Endothelial cell of umbilical vein (primary cell): ENCODE data around the gene CMTM2. TPM values are rescaled to one million over a fixed set of nuclear protein-coding genes. Genes with fewer than 3 reads are reported as not detected.

Source experiments
- BruUV-seq: library from RNA; stranded (reverse); fragments of 400-500 nt; replicated peaks from 2 replicates; lab custom pipeline; 2021; lab: Mats Ljungman, UMichigan
- CTCF ChIA-PET: fragments of 300-600, 350-600 bp; sonication (Branson Sonifier 250); formaldehyde crosslinking; loops from one replicate; lab custom pipeline; 2021; ENCODE audit warnings: antibody characterized with exemption, inconsistent platforms; lab: Charles Lee
- POLR2A ChIA-PET: fragments of 300-600, 350-600 bp; sonication (Branson Sonifier 250); formaldehyde crosslinking; loops from one replicate; lab custom pipeline; 2021; ENCODE audit warnings: antibody characterized with exemption, inconsistent platforms; lab: Charles Lee
- DNase-seq: peaks from one replicate; pipeline ENCODE4 v3.0.0-alpha.2; 2011; ENCODE audit warnings: low read depth, low spot score
- FAIRE-seq: peaks from 2 replicates; lab custom pipeline; 2011; peaks lifted over from hg19 to GRCh38; lab: Jason Lieb, UNC
- H2AFZ ChIP-seq: 2 replicates; pipeline ENCODE4 v1.6.0; 2012; ENCODE audit warnings: low read depth, low read length, control low read depth, inconsistent platforms
- H3K27ac ChIP-seq: 2 replicates; pipeline ENCODE4 v1.5.1; 2011; ENCODE audit warnings: low read depth, mild to moderate bottlenecking, control low read depth, low read length, moderate library complexity; ENCODE audit not compliant: insufficient read depth
- H3K27me3 ChIP-seq, 2 experiments: 2 replicates each; pipeline versions ENCODE4 v1.6.0 to v1.6.1; 2011; ENCODE audit warnings: low read length in 2 of 2, mixed read lengths in 1 of 2; ENCODE audit not compliant: control insufficient read depth in 2 of 2, insufficient read depth in 2 of 2
- H3K36me3 ChIP-seq, 2 experiments: 2 replicates in 1 of 2; 3 replicates in 1 of 2; pipeline ENCODE4 v1.5.1; 2011; ENCODE audit warnings: low read length in 2 of 2, mild to moderate bottlenecking in 1 of 2, moderate library complexity in 1 of 2; ENCODE audit not compliant: control insufficient read depth in 2 of 2, insufficient read depth in 2 of 2; ENCODE audit errors: extremely low read depth in 1 of 2
- H3K4me1 ChIP-seq: 3 replicates; pipeline ENCODE4 v1.5.1; 2011; ENCODE audit warnings: mild to moderate bottlenecking, low read length; ENCODE audit not compliant: control insufficient read depth, insufficient read depth; ENCODE audit errors: extremely low read depth
- H3K4me2 ChIP-seq: 2 replicates; pipeline ENCODE4 v1.6.1; 2011; ENCODE audit warnings: low read length, control low read depth, mixed read lengths; ENCODE audit not compliant: insufficient read depth
- H3K4me3 ChIP-seq, 3 experiments: fragments of 200-600 bp in 1 of 3; sonication (generic), shearing (Covaris generic) in 1 of 3; replicated peaks in 1 of 3; 2 replicates each; pipeline ENCODE4 v1.5.1; 2011 to 2016; ENCODE audit warnings: control low read depth in 3 of 3, low read length in 3 of 3, mild to moderate bottlenecking in 2 of 3, inconsistent platforms in 1 of 3, low read depth in 1 of 3, moderate library complexity in 1 of 3; ENCODE audit not compliant: insufficient read depth in 1 of 3
- H3K79me2 ChIP-seq: 2 replicates; pipeline ENCODE4 v1.6.0; 2012; ENCODE audit warnings: low read length, inconsistent platforms; ENCODE audit not compliant: control insufficient read depth, insufficient read depth
- H3K9ac ChIP-seq: replicated peaks from 2 replicates; pipeline ENCODE3; 2011; ENCODE audit warnings: low read length, control low read depth; ENCODE audit not compliant: insufficient read depth; ENCODE audit errors: extremely low read depth
- H3K9me1 ChIP-seq: replicated peaks from 3 replicates; pipeline ENCODE4 v1.6.0; 2011; ENCODE audit warnings: mild to moderate bottlenecking, low read length; ENCODE audit not compliant: control insufficient read depth, insufficient read depth; ENCODE audit errors: extremely low read depth
- H3K9me3 ChIP-seq: replicated peaks from 2 replicates; pipeline ENCODE4 v1.5.1; 2012; ENCODE audit warnings: low read length, inconsistent platforms; ENCODE audit not compliant: control insufficient read depth, insufficient read depth
- H4K20me1 ChIP-seq: replicated peaks from 2 replicates; pipeline ENCODE3; 2011; ENCODE audit warnings: mild to moderate bottlenecking, low read length; ENCODE audit not compliant: control insufficient read depth, insufficient read depth; ENCODE audit errors: extremely low read depth
- CTCF ChIP-seq, 2 donors: IDR thresholded peaks; 1 replicate in 1 of 2; 2 replicates in 1 of 2; pipeline ENCODE4 v1.5.1; 2011; ENCODE audit warnings: low read length in 2 of 2, mild to moderate bottlenecking in 2 of 2, moderate library complexity in 2 of 2, control low read depth in 1 of 2, inconsistent platforms in 1 of 2, low read depth in 1 of 2; ENCODE audit not compliant: insufficient read depth in 1 of 2; ENCODE audit errors: extremely low read depth in 1 of 2
- EZH2 ChIP-seq: IDR thresholded peaks from 2 replicates; pipeline ENCODE4 v1.6.1; 2012; ENCODE audit warnings: borderline replicate concordance, low read depth, mild to moderate bottlenecking, moderate library complexity, low read length, inconsistent platforms; ENCODE audit not compliant: severe bottlenecking
- FOS ChIP-seq: IDR thresholded peaks from 2 replicates; pipeline ENCODE4 v1.6.1; 2011; ENCODE audit warnings: mild to moderate bottlenecking, low read length, moderate library complexity, borderline replicate concordance; ENCODE audit not compliant: insufficient read depth
- GATA2 ChIP-seq: IDR thresholded peaks from 2 replicates; pipeline ENCODE4 v1.7.0; 2011; ENCODE audit warnings: low read depth, mild to moderate bottlenecking, moderate library complexity, mixed read lengths, low read length; ENCODE audit not compliant: insufficient read length, insufficient read depth
- JUN ChIP-seq: IDR thresholded peaks from 2 replicates; pipeline ENCODE4 v1.6.1; 2011; ENCODE audit warnings: borderline replicate concordance, low read depth; ENCODE audit not compliant: insufficient read length, insufficient read depth
- MYC ChIP-seq: IDR thresholded peaks from one replicate; pipeline ENCODE4 v1.6.1; 2011; ENCODE audit warnings: mild to moderate bottlenecking, low read depth, low read length
- POLR2A ChIP-seq: IDR thresholded peaks from 2 replicates; pipeline ENCODE4 v1.6.1; 2012; ENCODE audit warnings: low read depth, mild to moderate bottlenecking, control low read depth, low read length
- POLR2AphosphoS5 ChIP-seq: IDR thresholded peaks from 2 replicates; pipeline ENCODE4 v1.6.1; 2012; ENCODE audit warnings: low read depth, mild to moderate bottlenecking, control low read depth, low read length, moderate library complexity; ENCODE audit not compliant: insufficient read depth
- dilution Hi-C: fragments of 300-500 bp; cut with MboI; formaldehyde crosslinking; loops from one replicate; pipeline ENCODE4 v1.15.0; 2019; ENCODE audit warnings: low sequenced_read_pairs; ENCODE audit not compliant: extremely low pct_ligation_motif_present
- intact Hi-C: fragments of 100-400 bp; cut with micrococcal nuclease; formaldehyde crosslinking; loops from one replicate; pipeline ENCODE4 v1.10.0; 2022
- polyA plus RNA-seq, 4 experiments: library from polyadenylated mRNA; depleted of rRNA in 3 of 4; stranded (reverse) in 3 of 4; unstranded in 1 of 4; fragments of >200 nt; gene quantifications; 2 replicates each; pipeline versions ENCODE4 v1.2.1 to v1.2.3, GENCODE V29; 2011 to 2012; ENCODE audit warnings: missing spikeins in 1 of 4
- total RNA-seq: library from RNA; stranded (reverse); gene quantifications from 2 replicates; pipeline ENCODE4 v1.2.3, GENCODE V29; 2021
- TF ChIP-seq, protein P1 (sequence below): IDR thresholded peaks from 2 replicates; pipeline ENCODE4 v1.6.1; 2011; ENCODE audit not compliant: insufficient read depth, insufficient read length

The CMTM2 gene
- total and polyA plus RNA-seq, 2 donors (not counting 3 experiments of a cell fraction or from before 2014, with no cell fraction given), result not detected

- dilution Hi-C loops, result no loop called here
- Histone ChIP-seq H3K9me1 (no peaks in the 10 kb centered on the region), H2AFZ (no peak overlapping the region), H3K9me3 (no peaks in the 10 kb centered on the region), H3K27me3 (no peaks in the 10 kb centered on the region), H3K27ac (no peak overlapping the region), H3K4me2 (no peak overlapping the region), H3K79me2 (no peaks in the 10 kb centered on the region), H3K4me1 (peaks cover 19% of the 10 kb centered on the region), H3K9ac (no peak overlapping the region), H3K36me3 (no peaks in the 10 kb centered on the region), H3K4me3 (no peak overlapping the region), H4K20me1 (no peaks in the 10 kb centered on the region)
- TF ChIP-seq GATA2 (no peak), EZH2 (no peak), POLR2AphosphoS5 (no peak), JUN (no peak), FOS (no peak), CTCF (IDR thresholded peaks at IDR 0.05; ENCODE audit: extremely low read depth in 1 of 2, insufficient read depth in 1 of 2, low read depth in 1 of 2, low read length in 2 of 2) (no peak), POLR2A (no peak), MYC (no peak)
- TF ChIP-seq, protein P1, sequence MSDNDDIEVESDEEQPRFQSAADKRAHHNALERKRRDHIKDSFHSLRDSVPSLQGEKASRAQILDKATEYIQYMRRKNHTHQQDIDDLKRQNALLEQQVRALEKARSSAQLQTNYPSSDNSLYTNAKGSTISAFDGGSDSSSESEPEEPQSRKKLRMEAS, result no peak
- ChIA-PET CTCF (interaction anchor here (0.9 to 2.6 kb wide), 10 partner anchors 9 to 61 kb away, joined by 3 to 7 read pairs (median 3); no protein-coding TSS in a partner anchor), POLR2A (interaction anchor here (0.6 kb wide), 1 partner anchor 205 kb away, joined by 3 read pairs; no protein-coding TSS in a partner anchor)
- DNase-seq (no peak), FAIRE-seq (no peak)
- intact Hi-C loops, result no loop called here
- no TSS peak for BruUV-seq
Measured at GRCh38 chr16:66547101-66547989, 31.9 kb upstream of the CMTM2 start.
